ENCODE measurements around the gene RP2.

RP2 gene

DNA sequence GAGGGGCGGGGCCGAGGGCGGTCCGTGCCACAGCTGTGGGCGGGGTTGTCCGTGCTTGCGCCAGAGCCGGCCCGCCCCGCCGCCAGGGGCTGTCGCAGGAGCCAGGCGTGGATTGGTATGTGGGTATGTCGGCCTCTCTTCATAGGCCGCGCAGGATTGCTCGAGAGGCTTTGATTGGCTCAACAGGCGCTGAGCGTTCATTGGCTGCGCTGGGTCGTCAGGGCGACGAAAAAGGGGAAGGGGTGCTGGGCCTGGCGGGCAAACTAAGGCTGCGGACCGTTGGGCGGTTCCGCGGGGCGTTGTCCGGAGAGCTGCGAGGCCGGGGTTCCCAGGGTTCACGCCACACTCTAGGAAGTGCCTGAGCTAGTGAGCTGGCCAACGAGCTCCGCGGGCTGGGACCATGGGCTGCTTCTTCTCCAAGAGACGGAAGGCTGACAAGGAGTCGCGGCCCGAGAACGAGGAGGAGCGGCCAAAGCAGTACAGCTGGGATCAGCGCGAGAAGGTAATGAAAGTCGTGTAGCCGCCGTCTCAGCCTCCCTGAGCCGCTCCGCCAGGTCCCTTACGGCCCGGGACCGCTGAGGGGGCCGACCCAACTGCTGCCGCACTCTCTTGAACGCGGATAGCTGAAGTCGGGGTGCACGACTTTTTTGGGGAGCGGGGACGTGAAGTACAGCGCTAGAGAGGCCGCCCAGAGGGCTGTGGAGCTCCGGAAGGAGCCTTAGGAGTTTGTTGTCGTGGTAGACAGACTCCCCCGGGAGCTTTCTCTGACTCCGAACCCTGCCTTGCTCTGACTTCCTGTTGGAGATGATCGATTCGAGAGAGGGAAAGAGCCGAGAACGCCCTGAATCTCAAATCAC, at the start of gene RP2:
TSS of gene RP2 (plus strand) at position 343 of the 857 bp plus-strand sequence. CDS start at position 401, 58 bp downstream.
- Mint-ChIP-seq H3K27ac (ENCODE audit: low read depth) (peak within 1 kb of the TSS; percentile 95), H3K9me3 (no peaks in the 10 kb centered on the region), H3K4me3 (peak within 1 kb of the TSS; percentile 98), H3K27me3 (no peaks in the 10 kb centered on the region), H3K36me3 (ENCODE audit: insufficient read depth) (peaks cover 8% of the 10 kb centered on the region), H3K4me1 (peaks cover 10% of the 10 kb centered on the region)
- ATAC-seq (replicated peaks; ENCODE audit: extremely low read depth, poor library complexity, severe bottlenecking) (peak; percentile 95), DNase-seq (ENCODE audit: low spot score in 2 of 2) (peak; percentile 61 to 70)

DNA sequence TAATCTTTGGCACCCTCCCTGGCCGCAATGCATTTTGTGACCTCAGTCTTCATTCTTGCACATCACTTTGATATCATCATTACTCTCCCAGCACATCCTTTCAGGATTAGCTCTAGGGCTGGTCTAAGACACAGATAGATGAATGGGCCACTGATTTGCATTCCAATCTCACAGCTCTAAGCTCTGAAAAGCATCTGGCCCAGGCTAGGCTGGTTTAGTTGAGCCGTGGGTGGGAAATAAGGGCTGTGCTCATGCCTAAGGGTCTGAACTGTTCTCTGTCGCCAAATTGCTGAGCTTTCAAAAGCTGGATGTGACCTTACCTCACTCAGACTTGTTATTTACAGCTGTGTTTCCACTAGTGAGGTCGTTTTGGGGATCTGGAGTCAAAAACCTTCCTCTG, 47.9 kb upstream of the RP2 start:
- no peak overlapping the region for H3K27ac Mint-ChIP-seq (ENCODE audit: low read depth)
- no peaks in the 10 kb centered on the region for H3K9me3 Mint-ChIP-seq
- ATAC-seq (replicated peaks; ENCODE audit: extremely low read depth, poor library complexity, severe bottlenecking) (no peak), DNase-seq (ENCODE audit: low spot score in 2 of 2) (no peak)
- no peak overlapping the region for H3K4me3 Mint-ChIP-seq
- H3K36me3 Mint-ChIP-seq (ENCODE audit: insufficient read depth), result no peaks in the 10 kb centered on the region
- no peaks in the 10 kb centered on the region for H3K27me3 Mint-ChIP-seq
- no peaks in the 10 kb centered on the region for H3K4me1 Mint-ChIP-seq

DNA sequence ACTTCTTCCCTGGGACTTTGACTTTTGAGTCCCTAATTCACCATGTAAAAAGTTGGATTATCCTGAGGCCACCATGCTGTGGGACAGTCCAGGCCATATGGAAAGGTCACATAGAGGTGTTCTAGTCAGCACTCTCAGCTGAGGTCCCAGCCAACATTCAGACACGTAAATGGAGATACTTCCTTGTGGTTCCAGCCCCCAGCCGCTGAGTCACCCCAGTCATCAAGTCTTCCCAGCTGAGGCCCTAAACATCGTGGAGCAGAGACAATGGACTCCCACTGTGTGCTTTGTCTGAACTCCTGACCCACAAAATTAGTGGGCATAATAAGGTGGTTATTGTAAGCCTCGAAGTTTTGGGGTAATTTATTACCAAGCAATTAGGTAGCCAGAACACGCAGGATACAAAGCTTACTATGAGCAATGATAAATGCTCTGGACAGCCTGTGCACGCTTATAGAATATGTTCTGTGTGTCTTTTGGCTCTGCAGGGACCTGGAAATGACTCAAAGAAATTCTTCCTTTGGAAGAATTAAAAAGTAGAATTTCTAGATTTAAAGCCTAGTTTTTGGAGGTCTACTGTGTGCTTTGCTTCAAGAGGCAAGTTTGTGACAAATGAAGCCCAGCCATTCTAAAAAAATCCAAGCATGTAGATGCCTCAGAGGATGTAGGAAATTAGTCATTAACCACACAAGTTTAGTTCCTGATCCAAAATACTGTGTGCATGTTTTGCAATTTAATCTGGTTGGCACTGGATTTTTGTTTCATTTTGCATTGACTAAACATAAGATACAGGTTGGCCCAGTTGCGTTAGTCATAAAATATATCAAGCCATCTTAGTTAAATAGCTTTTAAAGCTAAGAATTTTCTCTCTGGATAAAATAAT, 44.7 kb upstream of the RP2 start:
- peak; percentile 32 for ATAC-seq (replicated peaks; ENCODE audit: extremely low read depth, poor library complexity, severe bottlenecking)
- Mint-ChIP-seq H3K27me3 (no peaks in the 10 kb centered on the region), H3K4me1 (no peaks in the 10 kb centered on the region), H3K27ac (ENCODE audit: low read depth) (no peak overlapping the region), H3K4me3 (no peak overlapping the region), H3K36me3 (ENCODE audit: insufficient read depth) (no peaks in the 10 kb centered on the region), H3K9me3 (no peaks in the 10 kb centered on the region)
- DNase-seq (ENCODE audit: low spot score in 2 of 2), result no peak

DNA sequence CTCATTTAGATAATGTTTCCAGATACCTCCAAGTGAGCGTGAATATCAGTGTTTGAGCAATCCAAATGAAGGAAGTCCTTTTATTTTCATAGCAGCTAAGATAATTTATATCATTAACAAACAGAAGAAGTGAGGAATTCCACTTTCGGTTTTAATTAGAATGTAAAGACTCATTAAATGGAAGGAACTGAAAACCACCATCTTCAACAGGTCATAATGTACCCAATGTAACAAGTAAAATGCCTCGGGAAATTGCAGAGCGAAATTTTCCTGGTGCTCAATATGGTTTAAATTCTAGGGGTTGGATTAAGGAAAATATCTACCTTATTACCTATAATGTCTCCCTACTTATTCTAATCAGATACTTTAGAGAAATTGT, 44.0 kb upstream of the RP2 start:
- Mint-ChIP-seq H3K9me3 (no peaks in the 10 kb centered on the region), H3K4me3 (no peak overlapping the region), H3K36me3 (ENCODE audit: insufficient read depth) (no peaks in the 10 kb centered on the region), H3K4me1 (no peaks in the 10 kb centered on the region), H3K27ac (ENCODE audit: low read depth) (no peak overlapping the region), H3K27me3 (no peaks in the 10 kb centered on the region)
- ATAC-seq (replicated peaks; ENCODE audit: extremely low read depth, poor library complexity, severe bottlenecking) (no peak), DNase-seq (ENCODE audit: low spot score in 2 of 2) (no peak)

DNA sequence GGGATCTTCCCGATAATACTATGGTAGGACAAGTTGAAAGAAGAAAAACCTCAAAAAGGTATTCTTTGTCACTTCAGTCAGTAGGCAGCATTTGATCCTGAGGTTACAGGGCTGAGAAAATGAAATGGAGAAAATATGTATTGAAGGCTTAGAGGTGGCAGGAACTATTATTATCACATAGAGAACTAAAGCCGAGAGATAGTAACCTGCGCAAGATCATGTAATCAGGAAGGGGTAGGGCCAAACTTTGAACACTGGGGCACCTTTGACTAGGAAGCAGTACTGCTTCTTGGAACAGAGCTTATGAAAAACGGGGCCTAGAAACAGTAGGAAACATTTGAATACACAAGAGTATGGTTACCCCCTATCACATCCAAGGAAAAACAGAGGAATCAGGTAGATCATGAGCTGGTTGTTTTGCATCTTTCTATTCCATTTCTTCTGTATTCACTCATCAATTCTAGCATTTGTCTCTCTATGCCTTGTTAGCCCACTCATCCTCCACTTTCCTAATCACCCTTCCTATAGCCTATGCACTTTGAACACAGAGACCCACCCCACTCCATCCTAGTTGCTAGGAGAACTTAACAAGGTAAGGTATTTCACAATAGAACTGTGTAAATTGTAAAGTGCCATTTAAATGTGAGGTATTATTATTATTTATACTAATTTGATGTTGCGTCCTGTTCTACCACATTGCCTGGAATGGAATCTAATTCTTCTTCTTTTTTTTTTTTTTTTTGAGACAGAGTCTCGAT, 43.3 kb upstream of the RP2 start:
- no peaks in the 10 kb centered on the region for H3K27me3 Mint-ChIP-seq
- H3K36me3 Mint-ChIP-seq (ENCODE audit: insufficient read depth), result no peaks in the 10 kb centered on the region
- DNase-seq (ENCODE audit: low spot score in 2 of 2) (no peak), ATAC-seq (replicated peaks; ENCODE audit: extremely low read depth, poor library complexity, severe bottlenecking) (no peak)
- no peak overlapping the region for H3K27ac Mint-ChIP-seq (ENCODE audit: low read depth)
- H3K4me3 Mint-ChIP-seq, result no peak overlapping the region
- H3K4me1 Mint-ChIP-seq, result no peaks in the 10 kb centered on the region
- no peaks in the 10 kb centered on the region for H3K9me3 Mint-ChIP-seq

DNA sequence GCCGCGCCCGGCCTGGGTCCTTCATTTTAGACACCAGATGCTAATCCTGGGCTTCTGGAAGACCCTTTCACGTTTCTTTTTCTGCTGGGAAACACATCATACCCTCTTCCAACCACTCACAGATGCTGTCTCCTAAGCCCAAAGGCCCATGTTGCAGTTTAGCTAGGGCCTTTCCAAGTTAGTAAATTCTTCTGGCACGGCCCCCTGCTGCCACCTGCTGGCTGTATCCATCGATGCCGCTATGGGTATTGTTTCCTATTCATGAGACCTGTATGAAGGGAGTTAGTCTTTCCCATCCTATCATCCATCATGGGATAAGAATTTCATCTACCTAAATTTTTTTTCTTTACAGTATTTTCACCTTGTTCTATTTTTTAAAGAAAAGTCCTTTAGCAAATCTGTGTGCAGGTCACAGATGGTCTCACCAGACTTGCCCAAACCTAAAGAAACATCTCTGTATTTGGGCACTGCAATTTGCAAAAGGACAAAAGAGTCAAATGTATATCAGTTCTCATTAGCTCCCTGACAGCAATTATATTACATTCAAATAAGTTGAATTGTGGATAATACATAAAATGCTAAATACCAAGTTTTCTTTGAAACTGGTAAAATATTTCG, 40.2 kb upstream of the RP2 start:
- no peak overlapping the region for H3K27ac Mint-ChIP-seq (ENCODE audit: low read depth)
- H3K4me3 Mint-ChIP-seq, result no peak overlapping the region
- no peaks in the 10 kb centered on the region for H3K27me3 Mint-ChIP-seq
- no peaks in the 10 kb centered on the region for H3K9me3 Mint-ChIP-seq
- H3K36me3 Mint-ChIP-seq (ENCODE audit: insufficient read depth), result no peaks in the 10 kb centered on the region
- H3K4me1 Mint-ChIP-seq, result no peaks in the 10 kb centered on the region
- DNase-seq (ENCODE audit: low spot score in 2 of 2) (peak; percentile 20 to 46), ATAC-seq (replicated peaks; ENCODE audit: extremely low read depth, poor library complexity, severe bottlenecking) (no peak)

DNA sequence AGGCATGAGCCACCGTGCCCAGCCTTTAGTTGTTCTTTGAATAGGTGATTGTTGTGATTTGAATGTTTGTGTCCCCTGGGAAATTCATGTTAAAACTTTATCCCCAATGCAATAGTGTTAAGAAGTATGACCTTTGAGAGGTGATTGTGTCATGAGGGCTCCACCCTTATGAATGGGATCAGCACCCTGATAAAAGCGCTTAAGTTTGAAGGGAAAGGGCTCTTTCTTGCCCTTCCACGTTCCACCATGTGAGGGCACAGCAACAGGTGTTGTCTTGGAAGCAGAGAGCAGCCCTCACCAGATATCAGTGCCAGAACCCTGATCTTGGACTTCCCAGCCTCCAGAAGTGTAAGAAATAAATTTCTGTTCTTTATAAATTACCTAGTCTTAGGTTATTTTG, 33.7 kb upstream of the RP2 start:
- DNase-seq (ENCODE audit: low spot score in 2 of 2), result no peak
- H3K4me1 Mint-ChIP-seq, result no peaks in the 10 kb centered on the region

DNA sequence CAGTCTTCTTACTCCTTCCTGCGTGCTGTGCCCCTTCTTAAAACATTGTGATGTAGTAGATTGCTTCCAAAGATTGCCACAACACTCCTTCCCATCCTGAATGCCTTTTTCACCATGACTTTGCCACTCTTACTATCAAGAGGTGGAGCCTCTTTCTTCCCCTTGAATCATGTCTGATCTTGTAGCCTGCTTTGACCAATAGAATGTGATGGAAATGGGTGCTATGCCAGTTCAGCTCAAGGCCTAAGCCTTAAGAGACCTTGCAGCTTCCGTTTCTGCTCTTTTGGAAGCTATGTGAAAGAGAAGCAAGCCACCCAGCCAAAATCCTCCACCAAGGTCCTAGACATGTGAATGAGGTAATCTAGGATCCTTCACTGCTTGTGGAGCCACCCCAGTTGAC, 31.6 kb upstream of the RP2 start:
- no peak for ATAC-seq (replicated peaks; ENCODE audit: extremely low read depth, poor library complexity, severe bottlenecking)
- DNase-seq (ENCODE audit: low spot score in 2 of 2), result no peak
- Mint-ChIP-seq H3K9me3 (no peaks in the 10 kb centered on the region), H3K36me3 (ENCODE audit: insufficient read depth) (no peaks in the 10 kb centered on the region), H3K4me1 (no peaks in the 10 kb centered on the region), H3K27me3 (peaks cover 19% of the 10 kb centered on the region), H3K4me3 (no peak overlapping the region), H3K27ac (ENCODE audit: low read depth) (no peak overlapping the region)

More for the DNA sequence above, 33.7 kb upstream of the RP2 start:
- Mint-ChIP-seq H3K27ac (ENCODE audit: low read depth) (no peak overlapping the region), H3K9me3 (no peaks in the 10 kb centered on the region), H3K36me3 (ENCODE audit: insufficient read depth) (no peaks in the 10 kb centered on the region), H3K27me3 (peaks cover 12% of the 10 kb centered on the region), H3K4me3 (no peak overlapping the region)
- no peak for ATAC-seq (replicated peaks; ENCODE audit: extremely low read depth, poor library complexity, severe bottlenecking)

DNA sequence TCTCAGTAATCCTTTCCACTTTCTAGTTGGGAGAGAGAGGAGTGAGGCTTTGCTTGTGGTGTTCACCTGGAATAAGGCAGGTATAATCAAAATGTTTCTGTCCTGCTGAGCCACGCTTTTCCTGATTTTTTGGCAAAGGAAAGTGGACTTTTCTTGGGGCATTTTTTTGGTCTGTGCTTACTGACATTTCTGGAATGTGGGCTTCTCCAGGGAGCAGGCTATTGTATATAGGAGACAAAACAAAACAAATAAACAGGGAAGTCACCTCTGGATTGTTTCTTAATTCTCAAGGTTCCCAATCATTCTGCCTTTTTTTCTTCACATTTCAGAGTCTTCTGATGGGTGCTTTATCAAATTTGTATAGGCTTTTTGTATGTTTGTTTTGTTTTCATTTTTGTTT, 25.7 kb upstream of the RP2 start:
- DNase-seq (ENCODE audit: low spot score in 2 of 2) (no peak), ATAC-seq (replicated peaks; ENCODE audit: extremely low read depth, poor library complexity, severe bottlenecking) (no peak)
- Mint-ChIP-seq H3K27me3 (peaks cover 27% of the 10 kb centered on the region), H3K9me3 (no peaks in the 10 kb centered on the region), H3K27ac (ENCODE audit: low read depth) (no peak overlapping the region), H3K4me1 (no peaks in the 10 kb centered on the region), H3K36me3 (ENCODE audit: insufficient read depth) (no peaks in the 10 kb centered on the region), H3K4me3 (no peak overlapping the region)

DNA sequence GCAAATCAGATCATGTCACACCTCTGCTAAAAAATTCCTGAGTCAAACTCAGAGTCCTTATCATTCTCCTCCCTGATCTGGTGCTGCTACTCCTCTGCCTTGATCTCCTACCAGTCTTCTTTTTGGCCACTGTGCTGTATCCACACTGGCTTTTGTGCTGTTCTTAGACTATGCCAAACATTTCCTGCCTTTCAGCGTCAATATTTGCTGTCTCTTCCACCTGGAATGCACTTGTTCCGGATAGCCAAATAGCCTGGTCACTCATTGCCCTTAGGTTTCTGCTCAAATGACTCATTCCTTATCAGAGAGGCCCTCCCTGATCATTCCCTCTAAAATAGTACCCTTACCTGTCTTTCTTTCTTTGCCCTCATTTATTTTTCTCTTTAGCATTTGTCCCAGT, 24.4 kb upstream of the RP2 start:
- no peak for ATAC-seq (replicated peaks; ENCODE audit: extremely low read depth, poor library complexity, severe bottlenecking)
- Mint-ChIP-seq H3K9me3 (no peaks in the 10 kb centered on the region), H3K4me1 (no peaks in the 10 kb centered on the region), H3K4me3 (no peak overlapping the region), H3K27ac (ENCODE audit: low read depth) (no peak overlapping the region), H3K27me3 (peaks cover 27% of the 10 kb centered on the region), H3K36me3 (ENCODE audit: insufficient read depth) (no peaks in the 10 kb centered on the region)
- DNase-seq (ENCODE audit: low spot score in 2 of 2), result no peak

DNA sequence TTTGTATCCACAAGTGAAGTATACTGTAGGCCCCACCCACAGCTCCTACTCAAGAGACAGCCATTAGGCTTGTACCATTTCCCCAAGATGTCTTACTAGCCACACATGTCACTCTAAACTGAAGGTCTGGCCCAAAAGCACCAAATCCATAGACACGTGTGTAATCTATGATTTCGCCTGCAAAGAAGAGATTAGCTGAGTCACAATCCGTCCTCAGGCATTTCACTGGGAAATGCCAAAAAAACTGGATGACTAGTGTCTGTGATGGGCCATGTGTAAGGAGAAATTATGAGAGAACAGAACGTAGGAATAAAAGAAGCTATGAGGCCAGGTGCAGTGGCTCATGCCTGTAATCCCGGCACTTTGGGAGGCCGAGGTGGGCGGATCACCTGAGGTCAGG, 21.9 kb upstream of the RP2 start:
- Mint-ChIP-seq H3K4me1 (no peaks in the 10 kb centered on the region), H3K9me3 (no peaks in the 10 kb centered on the region), H3K27ac (ENCODE audit: low read depth) (no peak overlapping the region), H3K27me3 (peaks cover 24% of the 10 kb centered on the region), H3K4me3 (no peak overlapping the region), H3K36me3 (ENCODE audit: insufficient read depth) (no peaks in the 10 kb centered on the region)
- ATAC-seq (replicated peaks; ENCODE audit: extremely low read depth, poor library complexity, severe bottlenecking) (no peak), DNase-seq (ENCODE audit: low spot score in 2 of 2) (no peak)

DNA sequence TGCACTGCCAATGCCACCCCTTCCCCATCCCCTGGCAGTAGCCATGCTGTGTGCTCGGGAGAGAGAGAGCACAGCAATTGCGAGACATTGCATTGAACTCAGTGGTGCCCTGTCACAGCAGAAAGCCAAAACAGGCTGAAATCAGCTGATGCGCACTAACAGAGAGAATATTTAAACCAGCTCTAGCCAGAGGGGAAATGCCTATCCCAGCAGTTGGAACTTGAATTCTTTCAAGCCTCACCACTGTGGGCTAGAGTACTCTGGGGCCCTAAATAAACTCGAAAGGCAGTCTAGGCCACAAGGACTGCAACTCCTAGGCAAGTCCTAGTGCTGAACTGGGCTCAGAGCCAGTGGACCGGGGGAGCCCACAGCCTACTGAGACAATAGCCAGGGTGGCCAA, 17.7 kb upstream of the RP2 start:
- H3K27me3 Mint-ChIP-seq, result no peaks in the 10 kb centered on the region
- ATAC-seq (replicated peaks; ENCODE audit: extremely low read depth, poor library complexity, severe bottlenecking) (no peak), DNase-seq (ENCODE audit: low spot score in 2 of 2) (no peak)
- no peak overlapping the region for H3K27ac Mint-ChIP-seq (ENCODE audit: low read depth)
- no peak overlapping the region for H3K4me3 Mint-ChIP-seq
- H3K9me3 Mint-ChIP-seq, result peaks cover 6% of the 10 kb centered on the region
- no peaks in the 10 kb centered on the region for H3K36me3 Mint-ChIP-seq (ENCODE audit: insufficient read depth)
- no peaks in the 10 kb centered on the region for H3K4me1 Mint-ChIP-seq
